OCI-M2 (cell line): ENCODE measurements around the gene BCKDK.
A peak's percentile ranks its signal among the peaks of the same experiment; 100 is the strongest.
"Not testable (repeated sequence)": the region's sequence is repeated elsewhere in the genome, so short reads cannot be mapped to it uniquely, and the experiment has no call there.

ENCODE experiments used
- DNase-seq: peaks from one replicate; lab custom pipeline; 2025; ENCODE audit not compliant: unreplicated experiment; lab: John Stamatoyannopoulos, UW

BCKDK gene

DNA sequence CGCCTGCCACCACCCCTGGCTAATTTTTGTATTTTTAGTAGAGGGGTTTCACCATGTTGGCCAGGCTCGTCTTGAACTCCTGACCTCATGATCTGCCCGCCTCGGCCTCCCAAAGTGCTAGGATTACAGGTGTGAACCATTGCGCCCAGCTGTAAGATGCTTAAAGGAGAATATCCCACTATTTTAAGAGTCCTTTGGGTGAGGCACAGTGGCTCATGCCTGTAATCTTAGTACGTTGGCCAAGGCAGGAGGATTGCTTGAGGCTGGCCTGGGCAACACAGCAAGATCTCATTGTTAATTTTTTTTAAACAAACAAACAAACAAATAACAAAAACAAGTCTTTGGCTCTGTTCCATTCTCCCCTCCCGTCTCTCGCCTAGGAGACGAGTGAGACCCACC is 32.9 kb downstream of the BCKDK start:
- not testable (repeated sequence) for DNase-seq

DNA sequence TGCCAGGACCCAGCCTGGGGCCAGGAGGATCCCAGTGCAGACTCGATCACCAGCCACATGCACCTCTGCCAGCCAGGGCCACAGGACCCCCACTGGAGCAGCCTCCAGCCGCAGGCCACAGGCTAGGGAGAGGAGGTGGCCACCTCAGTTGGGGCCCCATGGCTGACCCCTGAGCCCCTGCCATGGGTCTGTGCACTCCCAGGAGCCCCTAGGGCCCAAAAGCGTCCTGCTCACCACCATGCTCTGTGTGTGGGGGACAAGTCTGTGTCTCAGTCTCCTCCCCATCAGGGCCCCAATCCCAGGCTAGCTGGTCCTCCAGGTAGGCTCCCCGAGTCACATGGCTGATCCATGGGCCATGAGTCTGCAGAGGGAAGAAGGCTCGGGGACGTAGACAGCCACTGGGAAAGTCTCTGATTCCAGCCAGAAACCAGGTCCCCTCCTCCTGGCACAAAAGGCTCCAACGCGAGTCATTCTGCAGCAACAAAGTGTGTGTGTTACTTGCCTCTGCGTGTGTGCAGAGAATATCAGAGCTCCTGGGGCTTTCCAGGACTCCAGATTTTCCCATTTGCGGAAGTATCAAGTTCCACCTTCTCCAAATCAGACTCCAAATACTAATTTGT is 33.4 kb downstream of the BCKDK start:
- no peak for DNase-seq

DNA sequence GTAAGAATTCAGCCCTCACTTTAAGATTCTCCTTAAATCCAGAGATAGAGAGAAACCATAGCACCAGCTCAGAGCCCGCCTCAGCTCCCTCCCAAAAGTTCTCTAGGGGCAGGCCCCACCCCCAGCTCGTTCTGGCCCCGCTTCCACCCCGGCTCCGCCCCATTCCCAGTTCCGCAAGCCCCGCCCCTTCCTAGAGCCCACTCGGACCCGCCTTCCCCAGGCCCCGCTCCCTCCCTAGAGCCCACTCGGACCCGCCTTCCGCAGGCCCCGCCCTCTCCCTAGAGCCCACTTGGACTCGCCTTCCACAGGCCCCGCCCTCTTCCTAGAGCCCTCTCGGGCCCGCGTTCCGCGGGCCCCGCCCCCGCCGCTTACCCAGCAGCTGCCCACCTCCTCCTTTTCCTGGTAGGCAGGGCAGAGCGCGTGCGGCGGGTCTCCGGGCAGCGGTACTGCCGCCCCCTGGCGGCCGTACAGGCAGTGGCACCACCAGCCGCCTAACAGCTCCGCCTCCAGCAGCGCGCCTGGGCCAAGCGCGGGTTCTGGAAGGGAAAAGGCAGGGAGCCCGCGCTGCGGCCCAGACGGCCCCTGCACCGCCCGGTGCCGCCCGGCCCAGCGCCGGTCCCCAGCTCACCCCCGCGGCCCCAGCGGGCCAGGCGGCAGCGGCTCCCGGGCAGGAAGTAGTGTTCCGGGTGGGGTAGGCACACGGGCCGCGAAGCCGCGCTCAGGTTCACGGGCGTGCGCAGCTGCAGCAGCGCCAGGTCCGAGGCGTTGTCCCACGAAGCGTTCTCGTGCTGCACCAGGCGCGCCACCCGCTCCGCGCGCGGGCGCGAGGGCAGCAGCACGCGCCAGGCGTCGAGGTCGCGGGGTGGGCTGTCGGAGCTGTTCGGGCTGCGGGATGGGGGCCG is 34.2 kb downstream of the BCKDK start:
- DNase-seq, result peak; percentile 87

DNA sequence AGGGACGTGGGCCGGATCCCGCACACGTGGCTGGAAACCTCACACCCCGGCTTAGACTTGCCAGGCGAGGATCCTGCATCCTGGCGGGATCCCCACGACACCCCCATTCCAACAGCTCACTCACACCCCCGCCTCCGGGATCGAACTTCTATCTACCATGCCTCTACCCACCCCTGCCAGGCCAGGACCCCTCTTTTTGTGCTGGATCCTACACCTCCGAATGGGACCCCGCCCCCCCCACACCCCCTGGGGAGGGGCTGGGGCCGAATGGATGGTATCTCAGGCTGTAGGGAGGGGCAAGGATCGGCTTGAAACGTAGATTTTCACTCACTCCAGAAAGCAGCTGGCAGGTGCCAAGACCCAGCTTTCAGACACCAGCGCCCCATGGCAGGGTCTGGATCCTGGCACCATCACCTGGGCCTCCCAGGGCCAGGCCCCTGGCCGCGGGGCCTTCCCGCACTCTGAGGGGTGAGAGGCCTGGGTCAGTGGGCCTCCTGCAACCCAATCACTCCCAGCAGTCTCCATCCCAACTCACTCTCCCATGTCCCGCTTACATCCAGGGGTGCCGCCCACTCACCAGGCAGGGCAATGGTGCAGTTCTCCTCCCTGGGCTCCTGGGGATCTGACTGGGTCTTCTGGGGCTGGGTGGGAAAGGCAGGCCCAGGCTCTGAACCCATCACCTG is 35.0 kb downstream of the BCKDK start:
- no peak for DNase-seq

DNA sequence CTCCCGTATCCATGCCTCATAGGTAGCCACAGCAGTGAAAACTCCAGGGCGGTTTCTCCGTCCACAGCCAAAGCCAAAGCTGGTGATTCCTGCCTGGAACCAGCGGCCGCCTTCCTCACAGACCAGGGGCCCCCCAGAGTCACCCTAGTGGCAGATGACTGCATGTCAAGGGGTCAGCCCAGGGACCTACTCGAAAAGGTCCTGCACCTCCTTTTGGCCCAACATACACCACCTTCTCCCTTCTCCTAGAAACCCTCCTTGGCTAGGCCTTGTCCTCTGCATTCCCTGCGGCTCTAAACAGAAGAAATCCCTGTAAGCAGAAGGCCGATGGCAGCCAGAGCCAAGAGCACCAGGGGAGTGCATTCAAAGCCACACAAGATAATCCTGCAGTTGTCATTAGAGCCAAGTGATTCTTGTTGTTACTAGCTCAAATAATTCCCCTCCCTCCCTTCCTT is 35.5 kb downstream of the BCKDK start:
- no peak for DNase-seq

DNA sequence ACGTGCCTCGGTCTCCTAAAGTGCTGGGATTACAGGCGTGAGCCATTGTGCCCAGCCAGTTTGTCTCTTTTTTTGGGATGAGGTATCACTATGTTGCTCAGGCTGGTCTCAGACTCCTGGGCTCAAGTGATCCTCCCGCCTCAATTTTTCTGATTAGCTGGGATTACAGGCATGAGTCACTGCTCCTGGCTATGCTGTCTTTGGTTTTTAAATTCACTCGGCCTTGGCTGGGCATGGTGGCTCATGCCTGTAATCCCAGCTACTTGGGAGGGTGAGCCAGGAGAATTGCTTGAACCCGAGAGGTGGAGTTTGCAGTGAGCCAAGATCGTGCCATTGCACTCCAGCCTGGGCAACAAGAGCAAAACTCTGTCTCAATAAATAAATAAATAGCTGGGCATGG is 36.2 kb downstream of the BCKDK start:
- DNase-seq, result not testable (repeated sequence)

DNA sequence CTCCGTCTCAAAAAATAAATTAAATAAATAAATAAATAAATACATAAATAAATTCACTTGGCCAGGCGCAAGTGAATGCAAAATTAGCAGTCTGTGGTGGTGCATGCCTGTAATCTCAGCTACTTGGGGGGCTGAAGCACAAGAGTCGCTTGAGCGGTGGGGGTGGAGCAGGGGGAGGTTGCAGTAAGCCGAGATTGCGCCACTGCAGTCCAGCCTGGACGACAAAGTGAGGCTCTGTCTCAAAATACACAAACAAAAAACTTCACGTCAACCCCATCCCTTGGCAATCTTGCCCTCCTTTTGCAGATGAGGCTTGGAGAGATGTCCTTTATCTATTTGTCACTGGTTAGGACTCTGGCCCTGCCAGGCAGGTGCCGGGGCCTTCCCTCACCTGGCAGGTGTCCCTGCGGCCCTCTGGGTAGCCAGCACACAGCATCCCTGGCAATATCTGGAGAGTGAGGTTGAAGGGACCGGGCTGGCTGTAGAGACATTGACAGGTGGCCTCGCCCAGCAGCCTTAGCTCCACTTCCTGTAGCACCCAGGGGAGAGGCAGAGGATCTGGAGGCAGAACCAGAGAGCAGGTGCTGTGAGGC is 37.3 kb downstream of the BCKDK start:
- DNase-seq, result no peak

DNA sequence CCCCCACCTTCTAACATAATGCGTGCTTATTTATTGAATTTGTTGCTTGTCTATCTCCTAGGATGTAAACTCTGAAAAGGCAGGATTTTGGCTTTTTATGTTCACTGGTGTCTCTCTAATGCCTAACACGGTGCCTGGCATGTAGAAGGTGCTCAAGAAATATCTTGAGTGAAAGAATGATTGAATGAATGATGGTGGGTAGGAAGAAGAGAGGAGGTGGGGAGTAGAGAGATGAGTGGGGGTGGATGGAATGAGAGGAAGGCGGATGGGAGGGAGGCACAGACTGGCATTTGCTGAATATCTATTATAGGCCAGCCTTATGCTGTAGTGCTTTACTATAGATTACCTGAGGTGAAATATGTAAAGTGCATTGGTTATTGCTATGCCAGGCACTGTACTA is 39.4 kb downstream of the BCKDK start:
- no peak for DNase-seq

DNA sequence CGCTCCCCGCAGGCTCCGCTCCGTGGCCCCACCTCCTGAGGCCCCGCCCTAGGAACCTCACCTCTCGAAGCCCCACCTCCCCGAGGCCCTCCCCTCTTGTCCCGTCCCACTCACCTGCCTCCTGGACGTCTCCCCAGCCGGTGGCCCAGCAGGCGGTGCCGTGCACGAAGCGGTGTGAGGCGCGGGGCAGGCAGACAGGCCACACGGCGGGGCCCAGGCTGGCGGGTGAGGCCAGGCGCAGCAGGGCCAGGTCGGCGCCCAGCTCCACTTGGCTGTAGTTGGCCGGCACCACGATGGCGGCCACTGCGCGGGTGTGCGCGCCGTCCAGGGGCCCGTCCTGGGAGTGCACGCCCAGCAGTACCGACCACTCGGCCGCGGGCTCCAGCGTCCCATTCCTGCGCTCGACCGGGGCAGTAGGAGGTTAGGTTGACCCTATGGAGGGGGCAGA is 40.1 kb downstream of the BCKDK start:
- DNase-seq, result no peak

DNA sequence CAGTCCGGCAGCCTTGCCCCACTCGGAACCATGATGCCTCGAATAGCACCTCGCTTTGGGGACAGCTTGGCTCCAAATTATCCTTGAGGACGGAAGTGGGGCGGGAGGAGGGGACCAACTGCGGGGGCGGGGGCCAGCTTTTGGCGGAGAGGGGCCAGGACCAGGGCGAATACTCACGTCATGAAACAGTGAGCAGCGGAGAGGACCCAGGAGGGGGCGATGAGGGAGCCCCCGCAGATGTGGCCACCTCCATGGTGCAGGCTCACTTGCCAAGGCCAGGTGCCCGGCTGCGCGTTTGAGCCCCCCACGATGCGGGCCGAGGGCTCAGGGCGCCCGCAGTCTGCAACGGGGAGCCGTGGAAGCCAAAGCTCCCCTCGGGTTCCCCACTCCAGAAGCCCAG is 40.7 kb downstream of the BCKDK start:
- no peak for DNase-seq

DNA sequence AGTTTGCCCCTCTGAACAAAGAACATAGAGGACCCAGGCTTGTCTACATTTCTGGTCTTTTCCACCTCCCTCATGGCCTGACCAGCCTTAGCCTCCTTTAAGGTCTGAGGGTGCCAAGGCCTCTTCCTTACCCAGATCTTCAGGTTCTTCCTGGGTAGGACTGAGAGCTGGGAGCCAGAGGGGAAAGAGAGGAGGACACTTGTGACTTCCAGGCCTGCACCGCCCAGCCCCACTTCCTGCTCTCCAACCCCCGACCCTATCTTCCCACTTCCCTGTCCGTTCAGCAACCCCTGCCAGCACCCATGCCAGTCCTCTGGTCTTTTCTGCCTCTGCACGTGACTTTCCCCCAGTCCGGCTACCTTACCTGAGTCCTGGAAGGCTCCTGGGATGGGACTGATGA is 41.1 kb downstream of the BCKDK start:
- no peak for DNase-seq

DNA sequence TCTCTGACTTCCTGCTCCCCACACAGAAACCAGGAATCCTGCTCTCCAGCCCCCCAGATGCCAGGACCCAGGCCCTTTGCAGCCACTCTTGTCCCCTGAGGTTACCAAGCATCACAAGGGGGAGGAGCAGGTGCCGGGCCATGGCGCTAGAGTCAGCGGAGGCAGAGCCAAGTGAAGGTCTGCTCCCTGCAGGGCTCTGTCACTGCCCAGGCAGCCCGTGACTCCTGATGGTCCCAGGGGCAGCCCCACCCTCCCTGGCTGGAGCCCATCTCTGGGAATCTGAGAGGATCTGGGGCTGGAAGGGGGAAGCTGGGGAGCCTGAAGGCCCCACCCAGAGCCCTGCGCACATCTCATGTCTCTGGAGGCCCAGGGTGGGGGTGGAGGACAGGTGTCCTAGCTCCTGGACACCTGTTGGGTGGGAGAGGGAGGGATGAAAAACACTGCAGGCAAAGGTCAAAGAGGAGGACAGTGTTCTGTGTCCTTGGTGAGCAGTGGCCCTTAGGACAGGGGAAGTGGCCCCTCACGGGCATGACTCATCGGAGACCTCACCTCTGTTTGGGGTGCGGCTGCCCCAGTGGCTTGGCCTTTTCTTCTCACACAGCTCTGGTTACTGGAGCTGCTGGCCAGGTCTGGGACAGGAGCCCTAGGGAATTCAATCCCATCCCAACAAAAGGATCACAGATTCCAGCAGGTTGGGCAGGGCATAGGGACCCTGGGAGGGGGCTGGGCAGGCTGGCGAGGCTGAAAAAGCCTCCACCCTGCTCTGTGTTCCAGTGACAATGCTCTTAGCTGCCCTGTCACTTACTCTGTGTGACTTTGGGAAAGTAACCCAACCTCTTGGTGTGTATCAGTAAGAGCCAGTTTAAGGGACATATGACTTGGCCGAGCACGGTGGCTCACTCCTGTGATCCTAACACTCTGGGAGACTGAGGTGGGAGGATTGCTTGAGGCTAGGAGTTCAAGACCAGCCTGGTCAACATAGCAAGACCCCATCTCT is 42.0 kb downstream of the BCKDK start, which contains the start of gene PRSS36:
PRSS36 (minus strand) TSS at position 173 of the 997 bp plus-strand sequence; CDS start at position 142, 31 bp downstream.
- DNase-seq, result no peak

DNA sequence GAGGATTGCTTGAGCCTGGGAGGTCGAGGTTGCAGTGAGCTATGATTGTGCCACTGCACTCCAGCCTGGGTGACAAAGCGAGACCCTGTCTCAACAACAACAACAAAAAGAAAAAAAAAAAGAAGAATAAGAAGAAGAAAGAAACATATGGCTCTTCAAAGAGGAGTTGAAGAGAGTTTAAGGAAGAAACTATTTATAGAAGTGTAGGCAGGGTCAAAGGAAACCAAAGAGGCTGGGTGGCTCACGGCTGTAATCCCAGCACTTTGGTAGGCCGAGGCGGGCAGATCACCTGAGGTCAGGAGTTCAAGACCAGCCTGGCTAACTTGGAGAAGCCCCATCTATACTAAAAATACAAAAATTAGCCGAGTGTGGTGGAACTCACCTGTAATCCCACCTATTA is 42.8 kb downstream of the BCKDK start:
- not testable (repeated sequence) for DNase-seq

DNA sequence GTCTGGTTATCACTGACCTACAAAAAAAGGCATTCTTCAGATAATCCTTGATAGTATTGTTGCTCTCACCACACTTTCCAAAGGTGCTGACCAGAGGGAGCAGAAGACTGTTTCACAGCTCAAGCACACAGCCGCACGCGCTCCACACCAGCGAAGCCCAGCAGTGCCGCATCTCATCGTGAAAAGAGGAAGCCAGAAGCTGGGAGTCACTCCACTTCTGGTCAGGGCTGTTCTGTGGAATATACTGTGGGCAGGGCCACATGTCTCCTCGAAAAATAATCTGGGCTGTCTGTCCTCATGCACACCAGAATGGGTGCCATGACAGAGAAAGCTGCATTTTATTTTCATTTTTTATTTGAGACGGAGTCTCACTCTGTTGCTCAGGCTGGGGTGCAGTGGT is 49.0 kb downstream of the BCKDK start:
- DNase-seq, result no peak
